H9 (cell line): ENCODE results near the gene PARD6B. TPM values are rescaled to one million over a fixed set of nuclear protein-coding genes. Genes with fewer than 3 reads are reported as not detected.

Experiments
- DNase-seq: peaks from one replicate; pipeline ENCODE4 v3.0.0-alpha.2; 2017
- H2AFZ ChIP-seq: one replicate; pipeline ENCODE4 v1.6.1; 2013; ENCODE audit warnings: mild to moderate bottlenecking, low read length, control low read depth, moderate library complexity
- H2AK5ac ChIP-seq: 2 replicates; pipeline ENCODE4 v1.6.1; 2013; ENCODE audit warnings: low read length, control low read depth, mixed read lengths; ENCODE audit not compliant: insufficient read length
- H2BK120ac ChIP-seq: one replicate; pipeline ENCODE4 v1.6.1; 2013; ENCODE audit warnings: low read depth, mild to moderate bottlenecking, low read length, control low read depth, inconsistent platforms; ENCODE audit not compliant: poor library complexity, severe bottlenecking
- H2BK12ac ChIP-seq: 2 replicates; pipeline ENCODE4 v1.6.1; 2013; ENCODE audit warnings: low read length, control low read depth, mixed read lengths, low read depth; ENCODE audit not compliant: insufficient read length
- H2BK15ac ChIP-seq: 2 replicates; pipeline ENCODE4 v1.6.1; 2013; ENCODE audit warnings: low read depth, low read length, control low read depth
- H2BK20ac ChIP-seq: one replicate; pipeline ENCODE4 v1.6.1; 2013; ENCODE audit warnings: low read depth, mild to moderate bottlenecking, low read length, control low read depth, inconsistent platforms; ENCODE audit not compliant: poor library complexity, severe bottlenecking
- H2BK5ac ChIP-seq: 2 replicates; pipeline ENCODE4 v1.6.1; 2013; ENCODE audit warnings: low read length, control low read depth, mixed read lengths; ENCODE audit not compliant: insufficient read length
- H3K14ac ChIP-seq: 2 replicates; pipeline ENCODE4 v1.6.1; 2013; ENCODE audit warnings: low read length, control low read depth; ENCODE audit not compliant: insufficient read depth
- H3K18ac ChIP-seq: 2 replicates; pipeline ENCODE4 v1.6.1; 2013; ENCODE audit warnings: low read depth, mild to moderate bottlenecking, mixed read lengths, low read length, control low read depth; ENCODE audit not compliant: insufficient read length
- H3K23ac ChIP-seq: 2 replicates; pipeline ENCODE4 v1.6.1; 2013; ENCODE audit warnings: low read length, control low read depth, mixed read lengths, low read depth; ENCODE audit not compliant: insufficient read length
- H3K23me2 ChIP-seq: 2 replicates; pipeline ENCODE4 v1.6.1; 2013; ENCODE audit warnings: low read depth, mild to moderate bottlenecking, mixed read lengths, low read length, control low read depth; ENCODE audit not compliant: insufficient read length, poor library complexity, severe bottlenecking
- H3K27ac ChIP-seq: 2 replicates; pipeline ENCODE4 v1.5.1; 2013; ENCODE audit warnings: low read length, control low read depth, mixed read lengths, low read depth; ENCODE audit not compliant: insufficient read length
- H3K27me3 ChIP-seq: 2 replicates; pipeline ENCODE4 v1.6.1; 2013; ENCODE audit warnings: low read length, control low read depth, inconsistent platforms; ENCODE audit not compliant: insufficient read depth
- H3K4ac ChIP-seq: 2 replicates; pipeline ENCODE4 v1.6.1; 2013; ENCODE audit warnings: low read depth, mild to moderate bottlenecking, control low read depth, inconsistent platforms, low read length, moderate library complexity
- H3K4me1 ChIP-seq: 2 replicates; pipeline ENCODE4 v1.6.1; 2013; ENCODE audit warnings: low read length, control low read depth, inconsistent platforms; ENCODE audit not compliant: insufficient read depth
- H3K4me2 ChIP-seq: 2 replicates; pipeline ENCODE4 v1.6.1; 2013; ENCODE audit warnings: low read length, control low read depth, mixed read lengths; ENCODE audit not compliant: insufficient read length, insufficient read depth
- H3K56ac ChIP-seq: 2 replicates; pipeline ENCODE4 v1.6.1; 2013; ENCODE audit warnings: low read depth, mild to moderate bottlenecking, mixed read lengths, low read length, control low read depth; ENCODE audit not compliant: insufficient read length
- H3K79me1 ChIP-seq: 2 replicates; pipeline ENCODE4 v1.6.1; 2013; ENCODE audit warnings: low read depth, mild to moderate bottlenecking, moderate library complexity, low read length, control low read depth, inconsistent platforms; ENCODE audit not compliant: insufficient read depth, poor library complexity, severe bottlenecking
- H3K79me2 ChIP-seq: 2 replicates; pipeline ENCODE4 v1.6.1; 2013; ENCODE audit warnings: low read length, control low read depth, inconsistent platforms; ENCODE audit not compliant: insufficient read depth
- H3K9ac ChIP-seq: 2 replicates; pipeline ENCODE4 v1.6.1; 2013; ENCODE audit warnings: low read length, control low read depth, mixed read lengths; ENCODE audit not compliant: insufficient read length; ENCODE audit errors: extremely low read depth
- H3K9me3 ChIP-seq: one replicate; pipeline ENCODE4 v1.6.1; 2013; ENCODE audit warnings: low read depth, low read length, inconsistent platforms; ENCODE audit not compliant: control insufficient read depth
- H3T11ph ChIP-seq: one replicate; pipeline ENCODE4 v1.6.1; 2013; ENCODE audit warnings: mild to moderate bottlenecking, low read length, control low read depth, inconsistent platforms
- H4K20me1 ChIP-seq: one replicate; pipeline ENCODE4 v1.6.1; 2013; ENCODE audit not compliant: control insufficient read depth, insufficient read length, insufficient read depth
- H4K5ac ChIP-seq: 2 replicates; pipeline ENCODE4 v1.6.1; 2013; ENCODE audit warnings: low read depth, mild to moderate bottlenecking, mixed read lengths, low read length, control low read depth; ENCODE audit not compliant: insufficient read length
- H4K8ac ChIP-seq: replicated peaks from 2 replicates; pipeline ENCODE4 v1.6.1; 2013; ENCODE audit warnings: low read length, control low read depth, mixed read lengths, low read depth; ENCODE audit not compliant: insufficient read length
- H4K91ac ChIP-seq: 2 replicates; pipeline ENCODE4 v1.6.1; 2013; ENCODE audit warnings: low read depth, mild to moderate bottlenecking, moderate library complexity, mixed read lengths, low read length, control low read depth; ENCODE audit not compliant: insufficient read length
- H3K27ac Mint-ChIP-seq, 3 experiments: 2 replicates in 2 of 3; 3 replicates in 1 of 3; pipeline ENCODE4 v1.8.0; 2020 to 2021; ENCODE audit warnings: mixed read lengths in 3 of 3, mild to moderate bottlenecking in 1 of 3, moderate library complexity in 1 of 3
- H3K27me3 Mint-ChIP-seq: 2 replicates; pipeline ENCODE4 v1.8.0; 2021; ENCODE audit warnings: low read depth, mild to moderate bottlenecking, moderate library complexity, mixed read lengths
- H3K36me3 Mint-ChIP-seq, 3 experiments: 2 replicates in 2 of 3; 3 replicates in 1 of 3; pipeline ENCODE4 v1.8.0; 2020 to 2021; ENCODE audit warnings: low read depth in 3 of 3, mixed read lengths in 3 of 3; ENCODE audit not compliant: insufficient read depth in 1 of 3
- H3K4me1 Mint-ChIP-seq, 2 experiments: 2 replicates each; pipeline ENCODE4 v1.8.0; 2020; ENCODE audit warnings: mixed read lengths in 2 of 2
- H3K4me3 Mint-ChIP-seq, 2 experiments: 2 replicates in 1 of 2; 3 replicates in 1 of 2; pipeline ENCODE4 v1.8.0; 2020 to 2021; ENCODE audit warnings: mild to moderate bottlenecking in 2 of 2, mixed read lengths in 2 of 2, moderate library complexity in 1 of 2
- H3K9me3 Mint-ChIP-seq, 2 experiments: 2 replicates in 1 of 2; 3 replicates in 1 of 2; pipeline ENCODE4 v1.8.0; 2020; ENCODE audit warnings: mild to moderate bottlenecking in 2 of 2, mixed read lengths in 2 of 2, moderate library complexity in 1 of 2
- WGBS: extraction: QIAGEN DNeasy Blood & Tissue Kit; methylation state at CpG from one replicate; pipeline ENCODE4 v1.1.7; 2013; ENCODE audit warnings: missing lambda C conversion rate, low lambda C conversion rate, mixed read lengths; ENCODE audit not compliant: insufficient read length; ENCODE audit errors: extremely low coverage; 5-methylcytosine and 5-hydroxymethylcytosine counted together
- long read RNA-seq: library from polyadenylated mRNA; unstranded; transcript quantifications from one replicate; pipeline ENCODE4 v2.0.0, GENCODE V29; 2020
- total RNA-seq: library from RNA; stranded (reverse); gene quantifications from 2 replicates; pipeline ENCODE4 v1.2.1, GENCODE V29; 2021
- TF ChIP-seq, protein P1 (sequence below): fragments of 200-600 bp; sonication (generic); conservative IDR thresholded peaks from 3 replicates; pipeline ENCODE4 v1.8.0; 2021; ENCODE audit warnings: antibody characterized with exemption, mild to moderate bottlenecking

The PARD6B gene, protein sequence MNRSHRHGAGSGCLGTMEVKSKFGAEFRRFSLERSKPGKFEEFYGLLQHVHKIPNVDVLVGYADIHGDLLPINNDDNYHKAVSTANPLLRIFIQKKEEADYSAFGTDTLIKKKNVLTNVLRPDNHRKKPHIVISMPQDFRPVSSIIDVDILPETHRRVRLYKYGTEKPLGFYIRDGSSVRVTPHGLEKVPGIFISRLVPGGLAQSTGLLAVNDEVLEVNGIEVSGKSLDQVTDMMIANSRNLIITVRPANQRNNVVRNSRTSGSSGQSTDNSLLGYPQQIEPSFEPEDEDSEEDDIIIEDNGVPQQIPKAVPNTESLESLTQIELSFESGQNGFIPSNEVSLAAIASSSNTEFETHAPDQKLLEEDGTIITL
- total RNA-seq, result 27.4 and 31.7 TPM in 2 replicates
- long read RNA-seq, full-length matches to known transcripts, result 7 of 11 reads
- long read RNA-seq, partial matches to known transcripts, result 0 of 11 reads
- long read RNA-seq, other reads (novel, unspliced or antisense), result 4 of 11 reads

DNA sequence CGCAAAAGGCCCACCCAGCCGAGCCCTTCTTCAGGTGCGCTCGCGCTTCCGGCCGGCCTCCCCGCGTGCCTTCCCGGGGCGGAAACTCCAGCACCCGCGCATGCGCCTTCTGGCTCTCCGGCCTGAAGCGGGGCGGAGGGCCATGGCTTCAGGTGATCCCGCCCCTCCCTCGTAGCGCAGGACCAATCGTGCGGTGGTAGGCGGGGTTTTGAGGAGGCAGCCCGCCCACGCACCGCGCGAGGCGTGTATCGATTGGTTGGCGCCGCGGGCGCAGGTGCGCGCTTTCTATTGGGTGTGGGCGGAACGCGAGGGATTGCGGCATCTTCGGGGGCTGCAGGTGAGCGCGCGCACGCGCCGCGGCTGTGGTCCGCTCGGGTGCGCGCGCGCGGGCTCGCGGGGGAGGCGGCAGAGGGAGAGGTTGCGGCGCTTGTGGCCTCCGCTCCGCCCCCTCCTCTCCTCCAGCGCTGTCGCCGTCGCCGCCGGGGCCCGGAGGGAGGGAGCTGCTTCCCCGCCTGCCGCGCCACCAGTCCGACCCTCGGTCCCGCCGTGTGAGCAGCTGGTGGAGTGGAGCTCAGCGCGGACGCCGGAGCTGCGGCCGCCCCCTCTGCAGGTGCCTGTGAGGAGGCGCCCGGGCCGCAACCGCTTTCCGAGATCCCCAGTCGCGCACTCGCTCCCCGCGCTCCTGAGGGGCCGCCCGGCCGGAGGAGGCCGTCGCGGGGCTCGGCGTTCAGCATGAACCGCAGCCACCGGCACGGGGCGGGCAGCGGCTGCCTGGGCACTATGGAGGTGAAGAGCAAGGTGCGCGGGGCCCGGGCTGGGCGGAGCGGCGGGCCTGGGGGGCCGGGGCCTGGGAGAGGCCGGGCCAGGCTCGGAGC, at the start of gene PARD6B:
PARD6B (plus strand) TSS at position 526 of the 875 bp plus-strand sequence; CDS start at position 733, 207 bp downstream.
- Histone ChIP-seq H3K23me2 (peaks cover 4% of the 10 kb centered on the region), H3K79me1 (no peaks in the 10 kb centered on the region), H2AK5ac (no peak within 1 kb of the TSS), H2BK120ac (no peak within 1 kb of the TSS), H2AFZ (no peak within 1 kb of the TSS), H3K9ac (peak within 1 kb of the TSS; percentile 74), H2BK5ac (no peak within 1 kb of the TSS), H4K91ac (no peak within 1 kb of the TSS), H4K8ac (no peak within 1 kb of the TSS), H3K56ac (no peak within 1 kb of the TSS), H3K4me1 (peaks cover 5% of the 10 kb centered on the region), H3K14ac (peak within 1 kb of the TSS; percentile 79), H3K4me2 (peak within 1 kb of the TSS; percentile 88), H4K5ac (no peak within 1 kb of the TSS), H3K27ac (peak within 1 kb of the TSS; percentile 4), H3K18ac (peak within 1 kb of the TSS; percentile 43), H3K4ac (no peak within 1 kb of the TSS), H3K79me2 (peaks cover 12% of the 10 kb centered on the region; the same call in 1 of the 2 replicates), H3K27me3 (no peaks in the 10 kb centered on the region), H3K9me3 (no peaks in the 10 kb centered on the region), H3T11ph (no peak within 1 kb of the TSS), H2BK20ac (no peak within 1 kb of the TSS), H4K20me1 (no peaks in the 10 kb centered on the region), H2BK15ac (no peak within 1 kb of the TSS), H3K23ac (no peak within 1 kb of the TSS), H2BK12ac (no peak within 1 kb of the TSS)
- peaks cover 2 to 23% (median 15%) of the 10 kb centered on the region in 3 experiments; a peak in 6 of 7 replicates for H3K36me3 Mint-ChIP-seq
- peak within 1 kb of the TSS; percentile 93 to 96 for H3K4me3 Mint-ChIP-seq
- TF ChIP-seq, protein P1, sequence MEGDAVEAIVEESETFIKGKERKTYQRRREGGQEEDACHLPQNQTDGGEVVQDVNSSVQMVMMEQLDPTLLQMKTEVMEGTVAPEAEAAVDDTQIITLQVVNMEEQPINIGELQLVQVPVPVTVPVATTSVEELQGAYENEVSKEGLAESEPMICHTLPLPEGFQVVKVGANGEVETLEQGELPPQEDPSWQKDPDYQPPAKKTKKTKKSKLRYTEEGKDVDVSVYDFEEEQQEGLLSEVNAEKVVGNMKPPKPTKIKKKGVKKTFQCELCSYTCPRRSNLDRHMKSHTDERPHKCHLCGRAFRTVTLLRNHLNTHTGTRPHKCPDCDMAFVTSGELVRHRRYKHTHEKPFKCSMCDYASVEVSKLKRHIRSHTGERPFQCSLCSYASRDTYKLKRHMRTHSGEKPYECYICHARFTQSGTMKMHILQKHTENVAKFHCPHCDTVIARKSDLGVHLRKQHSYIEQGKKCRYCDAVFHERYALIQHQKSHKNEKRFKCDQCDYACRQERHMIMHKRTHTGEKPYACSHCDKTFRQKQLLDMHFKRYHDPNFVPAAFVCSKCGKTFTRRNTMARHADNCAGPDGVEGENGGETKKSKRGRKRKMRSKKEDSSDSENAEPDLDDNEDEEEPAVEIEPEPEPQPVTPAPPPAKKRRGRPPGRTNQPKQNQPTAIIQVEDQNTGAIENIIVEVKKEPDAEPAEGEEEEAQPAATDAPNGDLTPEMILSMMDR, result no peak; the same call in 2 of the 3 replicates
- H3K27ac Mint-ChIP-seq, result peak within 1 kb of the TSS; percentile 97 to 99 (median 97)
- peaks cover 35 to 41% of the 10 kb centered on the region in 2 experiments for H3K4me1 Mint-ChIP-seq
- no peaks in the 10 kb centered on the region; the same call in 1 of the 2 replicates for H3K27me3 Mint-ChIP-seq
- no CpG with 5 or more reads among the region's 114 CpGs for WGBS
- DNase-seq, result peak; percentile 99
- no peaks in the 10 kb centered on the region; a peak in 1 of 5 replicates for H3K9me3 Mint-ChIP-seq
